EL (cell line): Measurements from ENCODE around the gene SLC13A5.
A peak's percentile ranks its signal among the peaks of the same experiment; 100 is the strongest.
"Not testable (repeated sequence)": the region's sequence is repeated elsewhere in the genome, so short reads cannot be mapped to it uniquely, and the experiment has no call there.

Experiments used
- DNase-seq: peaks from one replicate; pipeline ENCODE4 v3.0.0-alpha.2; 2016

SLC13A5 gene

GRCh38 chr17:6713130-6713917 is at the start of gene SLC13A5:
TSS of gene SLC13A5 (minus strand) at chr17:6713369. CDS start at chr17:6713333, 36 bp downstream.
- peak; percentile 59 for DNase-seq

- DNase-seq = no peak
Measured at GRCh38 chr17:6761779-6762178, 48.6 kb upstream of the SLC13A5 start.

GRCh38 chr17:6757747-6758146 is 44.6 kb upstream of the SLC13A5 start:
- DNase-seq = no peak

GRCh38 chr17:6756425-6757031 is 43.4 kb upstream of the SLC13A5 start:
- DNase-seq = peak; percentile 29

- DNase-seq = peak; percentile 85
Measured at GRCh38 chr17:6755731-6756184, 42.6 kb upstream of the SLC13A5 start, which contains the start of gene XAF1. TSS of gene XAF1 (plus strand) at chr17:6756046. CDS start at chr17:6756079, 33 bp downstream.

GRCh38 chr17:6755281-6755680 is 42.1 kb upstream of the SLC13A5 start:
- peak; percentile 52 for DNase-seq

- DNase-seq = peak; percentile 36
Measured at GRCh38 chr17:6753546-6753945, 40.4 kb upstream of the SLC13A5 start.

- peak; percentile 93 for DNase-seq
Measured at GRCh38 chr17:6753006-6753445, 39.9 kb upstream of the SLC13A5 start.

GRCh38 chr17:6752068-6752909 is 39.1 kb upstream of the SLC13A5 start:
- DNase-seq = peak; percentile 100

GRCh38 chr17:6749519-6749918 is 36.4 kb upstream of the SLC13A5 start:
- peak; percentile 37 for DNase-seq

- no peak for DNase-seq
Measured at GRCh38 chr17:6748617-6749016, 35.4 kb upstream of the SLC13A5 start.

GRCh38 chr17:6746665-6747064 is 33.5 kb upstream of the SLC13A5 start:
- DNase-seq = not testable (repeated sequence)

- no peak for DNase-seq
Measured at GRCh38 chr17:6729531-6729930, 16.4 kb upstream of the SLC13A5 start.

- DNase-seq = no peak
Measured at GRCh38 chr17:6724009-6724408, 10.8 kb upstream of the SLC13A5 start.

- no peak for DNase-seq
Measured at GRCh38 chr17:6721744-6722143, 8.6 kb upstream of the SLC13A5 start.

- DNase-seq = no peak
Measured at GRCh38 chr17:6716736-6717135, 3.6 kb upstream of the SLC13A5 start.

- no peak for DNase-seq
Measured at GRCh38 chr17:6714315-6714874, 1.2 kb upstream of the SLC13A5 start.

- DNase-seq = no peak
Measured at GRCh38 chr17:6713918-6714271, 726 bp upstream of the SLC13A5 start.

- DNase-seq = no peak
Measured at GRCh38 chr17:6712854-6713129, 377 bp downstream of the SLC13A5 start.

GRCh38 chr17:6712058-6712853 is 913 bp downstream of the SLC13A5 start:
- DNase-seq = peak; percentile 20

- no peak for DNase-seq
Measured at GRCh38 chr17:6711681-6712057, 1.5 kb downstream of the SLC13A5 start.

- DNase-seq = no peak
Measured at GRCh38 chr17:6711081-6711674, 2.0 kb downstream of the SLC13A5 start.
